OCI-LY7 (cell line): Measurements from ENCODE around the gene BCL10. TPM values are rescaled to one million over a fixed set of nuclear protein-coding genes. Genes with fewer than 3 reads are reported as not detected.

ENCODE experiments used
- BruUV-seq: library from RNA; stranded (reverse); fragments of 400-500 nt; replicated peaks from 2 replicates; lab custom pipeline; 2021; lab: Mats Ljungman, UMichigan
- CTCF ChIA-PET: fragments of 300-600 bp; sonication (Branson Sonifier 250); formaldehyde crosslinking; loops from one replicate; lab custom pipeline; 2022; ENCODE audit warnings: antibody characterized with exemption; ENCODE audit not compliant: unreplicated experiment; lab: Charles Lee
- POLR2A ChIA-PET: fragments of 300-600 bp; sonication (Branson Sonifier 250); formaldehyde crosslinking; loops from one replicate; lab custom pipeline; 2022; ENCODE audit warnings: antibody characterized with exemption; lab: Charles Lee
- DNase-seq: peaks from one replicate; pipeline ENCODE4 v3.0.0-alpha.2; 2015; ENCODE audit warnings: low spot score
- H2AFZ ChIP-seq: fragments of 200-600 bp; sonication (generic), shearing (Covaris generic); 2 replicates; pipeline ENCODE4 v1.6.1; 2014; ENCODE audit warnings: mild to moderate bottlenecking, antibody characterized with exemption, low read length, moderate library complexity
- H3K27ac ChIP-seq: fragments of 200-600 bp; sonication (generic); 2 replicates; pipeline ENCODE4 v1.5.1; 2014; ENCODE audit warnings: mixed run types, low read depth, mild to moderate bottlenecking, moderate library complexity, low read length, inconsistent platforms; ENCODE audit not compliant: poor library complexity, severe bottlenecking
- H3K36me3 ChIP-seq: fragments of 200-600 bp; sonication (generic); 2 replicates; pipeline ENCODE4 v1.6.1; 2014; ENCODE audit warnings: mild to moderate bottlenecking, antibody characterized with exemption, low read length, moderate library complexity, mixed read lengths; ENCODE audit not compliant: insufficient read depth
- H3K4me1 ChIP-seq: fragments of 200-600 bp; sonication (generic); 2 replicates; pipeline ENCODE4 v1.5.1; 2014; ENCODE audit warnings: mild to moderate bottlenecking, low read length; ENCODE audit not compliant: insufficient read depth, poor library complexity, severe bottlenecking
- H3K4me2 ChIP-seq: fragments of 200-600 bp; sonication (generic); 2 replicates; pipeline ENCODE4 v1.6.1; 2014; ENCODE audit warnings: mild to moderate bottlenecking, low read length
- H3K4me3 ChIP-seq: fragments of 200-600 bp; sonication (generic); 2 replicates; pipeline ENCODE4 v1.5.1; 2014; ENCODE audit warnings: mild to moderate bottlenecking, low read depth, low read length; ENCODE audit not compliant: poor library complexity, severe bottlenecking
- H3K79me2 ChIP-seq: fragments of 200-600 bp; sonication (generic); 2 replicates; pipeline ENCODE4 v1.6.1; 2016; ENCODE audit warnings: low read depth, mild to moderate bottlenecking, low read length, moderate library complexity, mixed read lengths; ENCODE audit not compliant: insufficient read depth
- H3K9me2 ChIP-seq: fragments of 200-600 bp; sonication (generic); 2 replicates; pipeline ENCODE4 v1.6.1; 2016; ENCODE audit warnings: mild to moderate bottlenecking, low read length, mixed read lengths; ENCODE audit not compliant: insufficient read depth
- H3K9me3 ChIP-seq: fragments of 200-600 bp; sonication (generic); 2 replicates; pipeline ENCODE4 v1.6.1; 2014; ENCODE audit warnings: mild to moderate bottlenecking, mixed run types, low read length, mixed read lengths
- H4K20me1 ChIP-seq: fragments of 200-600 bp; sonication (generic); 2 replicates; pipeline ENCODE4 v1.6.1; 2014; ENCODE audit warnings: mild to moderate bottlenecking, antibody characterized with exemption, low read length, moderate library complexity, mixed read lengths; ENCODE audit not compliant: insufficient read depth
- EZH2phosphoT487 ChIP-seq: fragments of 200-600 bp; sonication (generic); IDR thresholded peaks from 2 replicates; pipeline ENCODE4 v1.6.1; 2018; ENCODE audit warnings: low read depth, borderline replicate concordance, mild to moderate bottlenecking, mixed run types, antibody characterized with exemption, low read length, moderate library complexity, mixed read lengths
- intact Hi-C: fragments of 100-400 bp; cut with micrococcal nuclease; formaldehyde crosslinking; loops from one replicate; pipeline ENCODE4 v1.10.0; 2022; ENCODE audit not compliant: unreplicated experiment
- total RNA-seq, 2 experiments: library from RNA; depleted of rRNA in 1 of 2; stranded (reverse); fragments of >200 nt in 1 of 2; shearing (Covaris generic) in 1 of 2; gene quantifications; 2 replicates each; pipeline ENCODE4 v1.2.3, GENCODE V29; 2014 to 2022
- TF ChIP-seq, protein P1 (sequence below): fragments of 200-600 bp; sonication (generic); conservative IDR thresholded peaks from 2 replicates; pipeline ENCODE4 v1.5.1; 2014; ENCODE audit warnings: mild to moderate bottlenecking, antibody characterized with exemption, low read length, moderate library complexity, mixed read lengths

The BCL10 gene
- total RNA-seq, 2 experiments from 2014 or later, result 17.4 to 29.0 TPM

DNA sequence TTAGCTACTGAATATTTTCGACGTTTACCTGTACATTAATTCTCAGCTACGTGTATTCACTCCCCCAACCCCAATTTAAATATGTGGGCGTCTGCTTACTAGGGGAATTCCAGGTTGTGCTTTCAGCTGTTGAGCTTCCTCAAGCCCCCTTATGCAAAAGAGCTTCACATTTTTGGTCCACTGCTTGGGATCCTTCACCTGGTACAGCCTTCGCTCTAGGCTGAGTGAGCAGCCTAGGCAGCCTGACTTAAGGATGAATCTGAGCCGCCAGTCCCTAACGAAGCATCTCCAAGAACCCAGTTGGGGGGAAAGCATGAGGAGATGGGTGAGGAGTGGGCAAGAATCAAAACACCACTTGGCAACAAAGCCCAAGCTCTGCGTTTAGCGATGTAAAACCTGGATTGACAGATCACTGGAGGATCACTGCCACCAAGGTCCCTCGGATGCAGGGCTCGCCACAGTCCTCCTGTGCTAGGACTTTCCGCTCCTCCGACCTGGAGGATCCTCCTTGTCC lies 674 bp downstream of the BCL10 start:
- no peak for TF ChIP-seq EZH2phosphoT487
- TF ChIP-seq, protein P1, sequence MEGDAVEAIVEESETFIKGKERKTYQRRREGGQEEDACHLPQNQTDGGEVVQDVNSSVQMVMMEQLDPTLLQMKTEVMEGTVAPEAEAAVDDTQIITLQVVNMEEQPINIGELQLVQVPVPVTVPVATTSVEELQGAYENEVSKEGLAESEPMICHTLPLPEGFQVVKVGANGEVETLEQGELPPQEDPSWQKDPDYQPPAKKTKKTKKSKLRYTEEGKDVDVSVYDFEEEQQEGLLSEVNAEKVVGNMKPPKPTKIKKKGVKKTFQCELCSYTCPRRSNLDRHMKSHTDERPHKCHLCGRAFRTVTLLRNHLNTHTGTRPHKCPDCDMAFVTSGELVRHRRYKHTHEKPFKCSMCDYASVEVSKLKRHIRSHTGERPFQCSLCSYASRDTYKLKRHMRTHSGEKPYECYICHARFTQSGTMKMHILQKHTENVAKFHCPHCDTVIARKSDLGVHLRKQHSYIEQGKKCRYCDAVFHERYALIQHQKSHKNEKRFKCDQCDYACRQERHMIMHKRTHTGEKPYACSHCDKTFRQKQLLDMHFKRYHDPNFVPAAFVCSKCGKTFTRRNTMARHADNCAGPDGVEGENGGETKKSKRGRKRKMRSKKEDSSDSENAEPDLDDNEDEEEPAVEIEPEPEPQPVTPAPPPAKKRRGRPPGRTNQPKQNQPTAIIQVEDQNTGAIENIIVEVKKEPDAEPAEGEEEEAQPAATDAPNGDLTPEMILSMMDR, result no peak
- peaks cover 25% of the 10 kb centered on the region for H3K4me1 ChIP-seq
- peaks cover 39% of the 10 kb centered on the region for H3K36me3 ChIP-seq
- DNase-seq, result peak; percentile 77
- peaks cover 53% of the 10 kb centered on the region for H3K79me2 ChIP-seq
- H3K4me3 ChIP-seq, result peak overlapping the region; percentile 96
- ChIA-PET POLR2A (interaction anchor here (0.7 to 4.4 kb wide), 16 partner anchors 8 to 1393 kb away, joined by 3 to 34 read pairs (median 4); partner anchors contain the start of genes C1orf52, GNG5 and SPATA1), CTCF (interaction anchor here (0.6 to 1.3 kb wide), 5 partner anchors 13 to 603 kb away, joined by 3 to 9 read pairs (median 4); partner anchors contain the start of gene C1orf52)
- peaks cover 22% of the 10 kb centered on the region for H4K20me1 ChIP-seq
- no TSS peak for BruUV-seq
- H3K9me3 ChIP-seq, result 0 out of 2 replicates have a peak, but pooled peaks cover 6% of the 10 kb centered on the region
- peak overlapping the region; percentile 91 for H3K4me2 ChIP-seq
- no peaks in the 10 kb centered on the region for H3K9me2 ChIP-seq
- H2AFZ ChIP-seq, result no peak overlapping the region; the same call in 1 of the 2 replicates
- H3K27ac ChIP-seq, result peak overlapping the region; percentile 82
- intact Hi-C loops, result loop anchor here (2.0 to 10.0 kb wide), 5 partner anchors 17 to 973 kb away; partner anchors contain the start of genes C1orf52, MCOLN2, SAMD13 and SSX2IP

GRCh38 chr1:85274969-85275453 lies 1.4 kb downstream of the BCL10 start:
- Histone ChIP-seq H3K4me3 (peak overlapping the region; percentile 96), H2AFZ (no peak overlapping the region), H3K79me2 (peaks cover 61% of the 10 kb centered on the region), H3K9me3 (0 out of 2 replicates have a peak, but pooled peaks cover 3% of the 10 kb centered on the region), H3K4me2 (peak overlapping the region; percentile 91), H3K27ac (peak overlapping the region; percentile 82), H3K9me2 (no peaks in the 10 kb centered on the region), H3K36me3 (peaks cover 47% of the 10 kb centered on the region), H3K4me1 (peaks cover 25% of the 10 kb centered on the region), H4K20me1 (peaks cover 22% of the 10 kb centered on the region)
- ChIA-PET CTCF (interaction anchor here (0.6 kb wide), 1 partner anchor 16 kb away, joined by 4 read pairs; the partner anchor contains the start of gene C1orf52), POLR2A (interaction anchor here (0.8 to 4.4 kb wide), 10 partner anchors 9 to 472 kb away, joined by 3 to 34 read pairs (median 4); partner anchors contain the start of gene C1orf52)
- peak; percentile 30 for DNase-seq
- intact Hi-C loops, result loop anchor here (2.0 to 10.0 kb wide), 5 partner anchors 16 to 973 kb away; partner anchors contain the start of genes C1orf52, MCOLN2, SAMD13 and SSX2IP
- TF ChIP-seq, protein P1, result no peak
- TF ChIP-seq EZH2phosphoT487, result no peak
- TSS peak; percentile 73 for BruUV-seq
